Suprapubic skin (tissue), 3 donors: ENCODE data around the gene COL6A1.

Experiments
- POLR2A ChIP-seq, 2 donors: fragments of 450-650 bp; IDR thresholded peaks; one replicate each; pipeline ENCODE4 v1.6.1; 2017; ENCODE audit warnings: antibody characterized with exemption in 2 of 2, mild to moderate bottlenecking in 2 of 2, moderate library complexity in 2 of 2
- TF ChIP-seq, protein P1 (sequence below), 2 donors: fragments of 200-600 bp in 1 of 2; fragments of 450-650 bp in 1 of 2; sonication (generic) in 1 of 2; IDR thresholded peaks; one replicate each; pipeline ENCODE4 v1.5.1; 2016 to 2019; ENCODE audit warnings: antibody characterized with exemption in 2 of 2, mild to moderate bottlenecking in 1 of 2, moderate library complexity in 1 of 2

GRCh38 chr21:45972353-45972715 is 9.2 kb upstream of the COL6A1 start:
- TF ChIP-seq, protein P1, sequence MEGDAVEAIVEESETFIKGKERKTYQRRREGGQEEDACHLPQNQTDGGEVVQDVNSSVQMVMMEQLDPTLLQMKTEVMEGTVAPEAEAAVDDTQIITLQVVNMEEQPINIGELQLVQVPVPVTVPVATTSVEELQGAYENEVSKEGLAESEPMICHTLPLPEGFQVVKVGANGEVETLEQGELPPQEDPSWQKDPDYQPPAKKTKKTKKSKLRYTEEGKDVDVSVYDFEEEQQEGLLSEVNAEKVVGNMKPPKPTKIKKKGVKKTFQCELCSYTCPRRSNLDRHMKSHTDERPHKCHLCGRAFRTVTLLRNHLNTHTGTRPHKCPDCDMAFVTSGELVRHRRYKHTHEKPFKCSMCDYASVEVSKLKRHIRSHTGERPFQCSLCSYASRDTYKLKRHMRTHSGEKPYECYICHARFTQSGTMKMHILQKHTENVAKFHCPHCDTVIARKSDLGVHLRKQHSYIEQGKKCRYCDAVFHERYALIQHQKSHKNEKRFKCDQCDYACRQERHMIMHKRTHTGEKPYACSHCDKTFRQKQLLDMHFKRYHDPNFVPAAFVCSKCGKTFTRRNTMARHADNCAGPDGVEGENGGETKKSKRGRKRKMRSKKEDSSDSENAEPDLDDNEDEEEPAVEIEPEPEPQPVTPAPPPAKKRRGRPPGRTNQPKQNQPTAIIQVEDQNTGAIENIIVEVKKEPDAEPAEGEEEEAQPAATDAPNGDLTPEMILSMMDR (IDR thresholded peaks at IDR 0.05): no peak
- TF ChIP-seq POLR2A (IDR thresholded peaks at IDR 0.05): no peak
